Panc1 (cell line): Measurements from ENCODE around the gene MROH7. TPM values are rescaled to one million over a fixed set of nuclear protein-coding genes. Genes with fewer than 3 reads are reported as not detected.

Experiments used
- ATAC-seq: fragments of 200-7000 bp; cut with Tn5 transposase; 2 replicates; pipeline ENCODE4 v1.9.1; 2020; ENCODE audit warnings: mild to moderate bottlenecking, moderate library complexity
- BruUV-seq: library from RNA; stranded (reverse); fragments of 400-500 nt; replicated peaks from 2 replicates; lab custom pipeline; 2021; lab: Mats Ljungman, UMichigan
- CTCF ChIA-PET: fragments of 300-600 bp; sonication (Branson Sonifier 250); formaldehyde crosslinking; loops from one replicate; lab custom pipeline; 2022; ENCODE audit warnings: antibody characterized with exemption; lab: Charles Lee
- POLR2A ChIA-PET: fragments of 300-600 bp; sonication (Branson Sonifier 250); formaldehyde crosslinking; loops from one replicate; lab custom pipeline; 2022; ENCODE audit warnings: antibody characterized with exemption; lab: Charles Lee
- DNase-seq: peaks from one replicate; pipeline ENCODE4 v3.0.0-alpha.2; 2010; ENCODE audit warnings: low read depth, low spot score
- H3K27ac ChIP-seq: 2 replicates; pipeline ENCODE4 v1.5.1; 2011; ENCODE audit warnings: mild to moderate bottlenecking, low read length, inconsistent platforms
- H3K27me3 ChIP-seq: fragments of 200-500 bp; sonication (Bioruptor generic); 2 replicates; pipeline ENCODE4 v1.6.0; 2014; ENCODE audit warnings: low read length, inconsistent platforms; ENCODE audit not compliant: control insufficient read depth, insufficient read depth
- H3K36me3 ChIP-seq: fragments of 200-500 bp; sonication (Bioruptor generic); 2 replicates; pipeline ENCODE4 v1.5.1; 2014; ENCODE audit warnings: inconsistent platforms, mild to moderate bottlenecking, low read length, moderate library complexity; ENCODE audit not compliant: control insufficient read depth, insufficient read depth
- H3K4me1 ChIP-seq: 2 replicates; pipeline ENCODE4 v1.5.1; 2011; ENCODE audit warnings: inconsistent platforms, mild to moderate bottlenecking, low read length, moderate library complexity; ENCODE audit not compliant: control insufficient read depth, insufficient read depth
- H3K4me3 ChIP-seq, 2 experiments: 2 replicates each; pipeline ENCODE4 v1.5.1; 2011 to 2012; ENCODE audit warnings: low read depth in 2 of 2, low read length in 2 of 2, mild to moderate bottlenecking in 2 of 2, inconsistent platforms in 1 of 2, moderate library complexity in 1 of 2
- H3K9me3 ChIP-seq: fragments of 200-500 bp; sonication (Bioruptor generic); 2 replicates; pipeline ENCODE4 v1.5.1; 2014; ENCODE audit warnings: low read depth, mild to moderate bottlenecking, inconsistent platforms, low read length, moderate library complexity; ENCODE audit not compliant: control insufficient read depth, insufficient read depth
- POLR2AphosphoS5 ChIP-seq: IDR thresholded peaks from 2 replicates; pipeline ENCODE4 v1.6.1; 2012; ENCODE audit warnings: mild to moderate bottlenecking, low read depth, low read length, moderate library complexity
- REST ChIP-seq, 2 experiments: IDR thresholded peaks; 2 replicates each; pipeline ENCODE4 v1.6.1; 2011 to 2012; ENCODE audit warnings: low read depth in 2 of 2, control low read depth in 1 of 2, low read length in 1 of 2, mild to moderate bottlenecking in 1 of 2, moderate library complexity in 1 of 2; ENCODE audit not compliant: insufficient read depth in 1 of 2
- SIN3A ChIP-seq: IDR thresholded peaks from 2 replicates; pipeline ENCODE4 v1.6.1; 2012; ENCODE audit warnings: low read depth, mild to moderate bottlenecking, low read length, moderate library complexity, borderline replicate concordance; ENCODE audit not compliant: insufficient read depth
- TCF7L2 ChIP-seq: IDR thresholded peaks from 2 replicates; pipeline ENCODE4 v1.6.1; 2011; ENCODE audit warnings: mild to moderate bottlenecking, low read depth, low read length, inconsistent platforms
- in situ Hi-C: cut with HindIII; loops from 2 replicates; pipeline ENCODE4 v1.10.0; 2016; ENCODE audit warnings: low sequenced_read_pairs, low pct_unique_long_range_greater_than_20kb
- intact Hi-C: fragments of 100-400 bp; cut with micrococcal nuclease; formaldehyde crosslinking; loops from one replicate; pipeline ENCODE4 v1.10.0; 2022; ENCODE audit not compliant: unreplicated experiment
- total RNA-seq: library from RNA; stranded (reverse); gene quantifications from one replicate; pipeline ENCODE4 v1.2.1, GENCODE V29; 2021; ENCODE audit not compliant: unreplicated experiment
- TF ChIP-seq, protein P1 (sequence below): fragments of 450-650 bp; IDR thresholded peaks from 2 replicates; pipeline ENCODE4 v1.5.1; 2017; ENCODE audit warnings: mild to moderate bottlenecking

Gene MROH7
- total RNA-seq, 1 experiment from 2014 or later, result not detected

- no TSS peak for BruUV-seq
- ATAC-seq (no peak), DNase-seq (no peak)
- intact Hi-C loops (no loop called here), in situ Hi-C loops (no loop called here)
- TF ChIP-seq POLR2AphosphoS5 (no peak), TCF7L2 (no peak), SIN3A (no peak), REST (IDR thresholded peaks at IDR 0.05; ENCODE audit: insufficient read depth in 1 of 2, low read depth in 2 of 2, low read length in 1 of 2) (no peak)
- TF ChIP-seq, protein P1, sequence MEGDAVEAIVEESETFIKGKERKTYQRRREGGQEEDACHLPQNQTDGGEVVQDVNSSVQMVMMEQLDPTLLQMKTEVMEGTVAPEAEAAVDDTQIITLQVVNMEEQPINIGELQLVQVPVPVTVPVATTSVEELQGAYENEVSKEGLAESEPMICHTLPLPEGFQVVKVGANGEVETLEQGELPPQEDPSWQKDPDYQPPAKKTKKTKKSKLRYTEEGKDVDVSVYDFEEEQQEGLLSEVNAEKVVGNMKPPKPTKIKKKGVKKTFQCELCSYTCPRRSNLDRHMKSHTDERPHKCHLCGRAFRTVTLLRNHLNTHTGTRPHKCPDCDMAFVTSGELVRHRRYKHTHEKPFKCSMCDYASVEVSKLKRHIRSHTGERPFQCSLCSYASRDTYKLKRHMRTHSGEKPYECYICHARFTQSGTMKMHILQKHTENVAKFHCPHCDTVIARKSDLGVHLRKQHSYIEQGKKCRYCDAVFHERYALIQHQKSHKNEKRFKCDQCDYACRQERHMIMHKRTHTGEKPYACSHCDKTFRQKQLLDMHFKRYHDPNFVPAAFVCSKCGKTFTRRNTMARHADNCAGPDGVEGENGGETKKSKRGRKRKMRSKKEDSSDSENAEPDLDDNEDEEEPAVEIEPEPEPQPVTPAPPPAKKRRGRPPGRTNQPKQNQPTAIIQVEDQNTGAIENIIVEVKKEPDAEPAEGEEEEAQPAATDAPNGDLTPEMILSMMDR, result no peak
- Histone ChIP-seq H3K36me3 (no peaks in the 10 kb centered on the region), H3K27ac (no peak overlapping the region), H3K4me1 (no peaks in the 10 kb centered on the region), H3K4me3 (no peak overlapping the region), H3K9me3 (no peaks in the 10 kb centered on the region), H3K27me3 (no peaks in the 10 kb centered on the region)
- CTCF ChIA-PET, result no interaction called here
- POLR2A ChIA-PET, result no interaction called here
Observed at GRCh38 chr1:54696262-54696661, 54.7 kb downstream of the MROH7 start.

- intact Hi-C loops, result no loop called here
- no peak overlapping the region for H3K4me3 ChIP-seq
- no peaks in the 10 kb centered on the region for H3K9me3 ChIP-seq
- no peaks in the 10 kb centered on the region for H3K36me3 ChIP-seq
- 0 out of 2 replicates have a peak, but pooled peaks cover 3% of the 10 kb centered on the region for H3K27me3 ChIP-seq
- TF ChIP-seq, protein P1, result no peak
- no peak for TF ChIP-seq REST (IDR thresholded peaks at IDR 0.05; ENCODE audit: insufficient read depth in 1 of 2, low read depth in 2 of 2, low read length in 1 of 2)
- ATAC-seq (no peak), DNase-seq (no peak)
- POLR2A ChIA-PET, result interaction anchor here (0.6 kb wide), 1 partner anchor 140 kb away, joined by 4 read pairs; no protein-coding TSS in a partner anchor
- no peaks in the 10 kb centered on the region for H3K4me1 ChIP-seq
- in situ Hi-C loops, result no loop called here
- H3K27ac ChIP-seq, result no peak overlapping the region
- BruUV-seq, result no TSS peak
- CTCF ChIA-PET, result no interaction called here
Observed at GRCh38 chr1:54697896-54698295, 56.3 kb downstream of the MROH7 start.
